Pancreas (tissue), 10 donors: ENCODE measurements around the gene ITPK1. TPM values are rescaled to one million over a fixed set of nuclear protein-coding genes. Genes with fewer than 3 reads are reported as not detected.
A peak's percentile ranks its signal among the peaks of the same experiment; 100 is the strongest.

Source experiments
- ATAC-seq, 4 donors: fragments of 200-7000 bp; cut with Tn5 transposase; one replicate each; pipeline versions ENCODE4 v1.8.0 to v1.9.1; 2020; ENCODE audit warnings: mild to moderate bottlenecking in 4 of 4, moderate library complexity in 4 of 4
- DNase-seq, 6 donors: peaks; one replicate each; pipeline ENCODE4 v3.0.0-alpha.2; 2020
- FAIRE-seq: peaks from 2 replicates; lab custom pipeline; 2012; peaks lifted over from hg19 to GRCh38; lab: Jason Lieb, UNC
- H3K27ac ChIP-seq, 4 donors: fragments of 200-600 bp; sonication (generic); 1 replicate in 3 of 4; 2 replicates in 1 of 4; pipeline versions ENCODE4 v1.5.0 to v1.8.0; 2020
- H3K27me3 ChIP-seq, 4 donors: fragments of 200-600 bp; one replicate each; pipeline ENCODE4 v1.8.0; 2021
- H3K36me3 ChIP-seq, 3 donors: fragments of 200-600 bp; sonication (generic) in 1 of 3; one replicate each; pipeline versions ENCODE4 v1.5.0 to v1.8.0; 2020 to 2021
- H3K4me1 ChIP-seq, 3 donors: fragments of 200-600 bp; one replicate each; pipeline ENCODE4 v1.8.0; 2021
- H3K4me3 ChIP-seq, 4 donors: fragments of 200-600 bp; sonication (generic) in 2 of 4; one replicate each; pipeline versions ENCODE4 v1.5.0 to v1.8.0; 2020 to 2021
- H3K9me3 ChIP-seq, 4 donors: fragments of 200-600 bp; one replicate each; pipeline ENCODE4 v1.8.0; 2021
- WGBS, 2 donors: extraction: QIAGEN DNeasy Blood & Tissue Kit; methylation state at CpG; one replicate each; pipeline ENCODE4 v1.1.7; 2013; 5-methylcytosine and 5-hydroxymethylcytosine counted together
- intact Hi-C, 3 donors: fragments of 100-400 bp; cut with DNase I; formaldehyde crosslinking; loops; one replicate each; pipeline versions ENCODE4 v1.11.1 to v1.14.2; 2022
- polyA plus RNA-seq, 2 donors: library from polyadenylated mRNA; stranded (reverse); fragments of 200-250 nt; gene quantifications; one replicate each; pipeline ENCODE4 v1.2.3, GENCODE V29; 2013
- total RNA-seq, 6 donors: library from RNA; stranded (reverse); fragmentation: NEBNext Ultra II Directional in 4 of 6; extraction: Animal tissue kit (Norgen Biotek cat#: 25700) in 4 of 6; gene quantifications; one replicate each; pipeline versions ENCODE4 v1.2.1 to v1.2.4, GENCODE V29; 2021 to 2023
- TF ChIP-seq, protein P1 (sequence below), 4 donors: fragments of 200-600 bp; sonication (generic) in 3 of 4; IDR thresholded peaks; one replicate each; pipeline versions ENCODE4 v1.5.0 to v1.8.0; 2021; ENCODE audit warnings: antibody characterized with exemption in 4 of 4
- donor health status: healthy with polysubstance abuse.
- donor health status: DM: no; HTN: no; CAD: no; lungs with moderate emphysema.
- donor health status: DM: no; HTN: no; CAD: no.
- donor health status: control.
- donor health status: control.
- donor health status: Bipolar disorder and iron deficiency.
- donor health status: DM: yes; HTN: yes; CAD: no.
- donor health status: DM: no; HTN: no; CAD: no.
- donor health status: DM: no; HTN: no; CAD: no.
- donor health status: DM: yes; HTN: yes; CAD: no.

Gene ITPK1
- total and polyA plus RNA-seq, 8 donors, result 23.2 to 38.3 (median 33.0) TPM

DNA sequence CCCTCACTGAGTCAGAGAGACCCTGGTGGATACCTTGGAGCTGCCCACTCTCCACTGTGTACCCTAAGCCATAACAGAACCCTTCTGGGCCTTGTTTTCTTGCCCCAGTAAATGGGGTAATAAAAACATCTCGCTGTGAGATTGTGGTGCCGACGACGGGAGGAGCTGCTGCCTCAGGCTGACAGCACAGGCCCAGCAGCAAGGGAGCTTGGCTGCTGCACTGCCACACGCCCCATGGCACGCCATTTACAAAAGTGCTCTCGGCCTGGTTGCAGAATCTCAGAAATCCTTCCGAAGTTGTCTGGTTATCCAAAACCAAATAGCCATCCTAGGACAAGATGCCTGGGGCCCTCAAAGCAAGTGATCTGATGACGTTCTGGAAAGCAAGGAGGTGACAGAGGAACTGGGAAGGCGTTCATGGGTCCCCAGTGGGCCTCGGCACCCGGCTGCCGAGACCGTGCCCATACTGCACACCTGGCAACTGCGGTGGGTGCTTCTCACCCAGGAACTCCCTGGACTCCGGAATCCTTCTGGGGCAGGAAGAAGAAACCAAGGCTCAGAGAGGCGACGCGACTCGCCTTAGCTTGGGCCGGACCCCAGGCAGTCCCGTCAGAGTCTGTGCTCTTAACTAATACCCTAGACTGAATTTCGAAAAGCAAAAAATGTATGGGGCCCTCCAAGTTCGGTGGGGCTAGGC is 166.1 kb downstream of the ITPK1 start:
- Histone ChIP-seq H3K4me3 (no peak overlapping the region), H3K27me3 (no peaks in the 10 kb centered on the region), H3K36me3 (peaks cover 0 to 23% (median 0%) of the 10 kb centered on the region in 3 donors), H3K4me1 (no peaks in the 10 kb centered on the region), H3K9me3 (no peaks in the 10 kb centered on the region), H3K27ac (no peak overlapping the region)
- DNase-seq (peak in 1 of 6 donors; percentile 46), FAIRE-seq (no peak), ATAC-seq (no peak)
- TF ChIP-seq, protein P1, sequence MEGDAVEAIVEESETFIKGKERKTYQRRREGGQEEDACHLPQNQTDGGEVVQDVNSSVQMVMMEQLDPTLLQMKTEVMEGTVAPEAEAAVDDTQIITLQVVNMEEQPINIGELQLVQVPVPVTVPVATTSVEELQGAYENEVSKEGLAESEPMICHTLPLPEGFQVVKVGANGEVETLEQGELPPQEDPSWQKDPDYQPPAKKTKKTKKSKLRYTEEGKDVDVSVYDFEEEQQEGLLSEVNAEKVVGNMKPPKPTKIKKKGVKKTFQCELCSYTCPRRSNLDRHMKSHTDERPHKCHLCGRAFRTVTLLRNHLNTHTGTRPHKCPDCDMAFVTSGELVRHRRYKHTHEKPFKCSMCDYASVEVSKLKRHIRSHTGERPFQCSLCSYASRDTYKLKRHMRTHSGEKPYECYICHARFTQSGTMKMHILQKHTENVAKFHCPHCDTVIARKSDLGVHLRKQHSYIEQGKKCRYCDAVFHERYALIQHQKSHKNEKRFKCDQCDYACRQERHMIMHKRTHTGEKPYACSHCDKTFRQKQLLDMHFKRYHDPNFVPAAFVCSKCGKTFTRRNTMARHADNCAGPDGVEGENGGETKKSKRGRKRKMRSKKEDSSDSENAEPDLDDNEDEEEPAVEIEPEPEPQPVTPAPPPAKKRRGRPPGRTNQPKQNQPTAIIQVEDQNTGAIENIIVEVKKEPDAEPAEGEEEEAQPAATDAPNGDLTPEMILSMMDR (IDR thresholded peaks at IDR 0.05), result no peak
- WGBS, 2 donors, result 93 to 96% methylated on average over 23 to 24 of the region's 24 CpGs
- intact Hi-C loops, result loop anchor here in 2 of 3 donors (5.0 to 10.0 kb wide), 3 partner anchors 155 to 195 kb away; no protein-coding TSS in a partner anchor

GRCh38 chr14:92948647-92949046 is 167.1 kb downstream of the ITPK1 start:
- intact Hi-C loops, result no loop called here
- Histone ChIP-seq H3K9me3 (no peaks in the 10 kb centered on the region), H3K27ac (no peak overlapping the region), H3K4me1 (no peaks in the 10 kb centered on the region), H3K4me3 (no peak overlapping the region), H3K36me3 (peaks cover 0 to 23% (median 0%) of the 10 kb centered on the region in 3 donors), H3K27me3 (no peaks in the 10 kb centered on the region)
- TF ChIP-seq, protein P1 (IDR thresholded peaks at IDR 0.05), result no peak
- no peak for FAIRE-seq
- 93 to 94% methylated on average over 22 of the region's 22 CpGs for WGBS, 2 donors
- DNase-seq, result peak in 1 of 6 donors; percentile 52
- no peak for ATAC-seq

- peaks cover 0 to 23% (median 0%) of the 10 kb centered on the region in 3 donors for H3K36me3 ChIP-seq
- FAIRE-seq, result no peak
- intact Hi-C loops, result no loop called here
- H3K4me1 ChIP-seq, result no peaks in the 10 kb centered on the region
- ATAC-seq, result no peak
- no peak overlapping the region for H3K4me3 ChIP-seq
- H3K27ac ChIP-seq, result peak overlapping the region in 1 of 4 donors; percentile 3
- WGBS, 2 donors, result 95% methylated on average over 12 of the region's 12 CpGs
- no peaks in the 10 kb centered on the region for H3K27me3 ChIP-seq
- H3K9me3 ChIP-seq, result no peaks in the 10 kb centered on the region
- TF ChIP-seq, protein P1 (IDR thresholded peaks at IDR 0.05), result no peak
- peak in 1 of 6 donors; percentile 41 for DNase-seq
Observed at GRCh38 chr14:92946847-92947545, 168.7 kb downstream of the ITPK1 start.

GRCh38 chr14:92945959-92946846 is 169.5 kb downstream of the ITPK1 start:
- Histone ChIP-seq H3K36me3 (peaks cover 0 to 23% (median 0%) of the 10 kb centered on the region in 3 donors), H3K9me3 (no peaks in the 10 kb centered on the region), H3K27ac (peak overlapping the region in 1 of 4 donors; percentile 3), H3K27me3 (no peaks in the 10 kb centered on the region), H3K4me1 (no peaks in the 10 kb centered on the region), H3K4me3 (no peak overlapping the region)
- WGBS, 2 donors, result 74 to 82% methylated on average over 38 of the region's 38 CpGs
- peak in 4 of 6 donors; percentile 44 to 77 (median 56) for DNase-seq
- intact Hi-C loops, result no loop called here
- TF ChIP-seq, protein P1 (IDR thresholded peaks at IDR 0.05), result no peak
- no peak for FAIRE-seq
- peak; percentile 51 to 76 (median 74) for ATAC-seq
